GM23338 (cell line): ENCODE measurements around the gene LEPR. TPM values are rescaled to one million over a fixed set of nuclear protein-coding genes. Genes with fewer than 3 reads are reported as not detected.

Source experiments
- ATAC-seq: fragments of 200-7000 bp; cut with Tn5 transposase; 3 replicates; pipeline ENCODE4 v1.9.1; 2020
- DNase-seq: peaks from one replicate; pipeline ENCODE4 v3.0.0-alpha.2; 2015; ENCODE audit warnings: low spot score
- H2AFZ ChIP-seq: fragments of 200-600 bp; sonication (generic); 2 replicates; pipeline ENCODE4 v1.8.0; 2016; ENCODE audit warnings: antibody characterized with exemption, mild to moderate bottlenecking, moderate library complexity
- H3F3A ChIP-seq: fragments of 200-600 bp; sonication (generic); replicated peaks from 2 replicates; pipeline ENCODE4 v1.8.0; 2017; ENCODE audit warnings: antibody characterized with exemption, mixed run types, low read depth
- H3K27ac ChIP-seq: fragments of 200-600 bp; sonication (generic); 2 replicates; pipeline ENCODE4 v1.6.1; 2016; ENCODE audit warnings: low read depth
- H3K27me3 ChIP-seq: fragments of 200-600 bp; sonication (generic); 2 replicates; pipeline ENCODE4 v1.8.0; 2016; ENCODE audit warnings: mild to moderate bottlenecking, mixed run types, moderate library complexity; ENCODE audit not compliant: insufficient read depth
- H3K36me3 ChIP-seq: fragments of 200-600 bp; sonication (generic); 2 replicates; pipeline ENCODE4 v1.8.0; 2016; ENCODE audit warnings: mild to moderate bottlenecking; ENCODE audit not compliant: insufficient read depth
- H3K4me1 ChIP-seq: fragments of 200-600 bp; sonication (generic); 2 replicates; pipeline ENCODE4 v1.8.0; 2016; ENCODE audit warnings: mild to moderate bottlenecking, moderate library complexity; ENCODE audit not compliant: insufficient read depth
- H3K4me2 ChIP-seq: fragments of 200-600 bp; sonication (generic); 2 replicates; pipeline ENCODE4 v1.7.1; 2017; ENCODE audit warnings: mixed run types
- H3K4me3 ChIP-seq: fragments of 200-600 bp; sonication (generic); 2 replicates; pipeline ENCODE4 v1.6.1; 2016; ENCODE audit warnings: mixed run types
- H3K79me2 ChIP-seq: fragments of 200-600 bp; sonication (generic); replicated peaks from 2 replicates; pipeline ENCODE4 v1.8.0; 2017; ENCODE audit warnings: mild to moderate bottlenecking; ENCODE audit not compliant: insufficient read depth
- H3K9me2 ChIP-seq: fragments of 200-600 bp; sonication (generic); 2 replicates; pipeline ENCODE4 v1.8.0; 2017; ENCODE audit not compliant: insufficient read depth
- H4K20me1 ChIP-seq: fragments of 200-600 bp; sonication (generic); replicated peaks from 2 replicates; pipeline ENCODE4 v1.8.0; 2017; ENCODE audit warnings: mild to moderate bottlenecking; ENCODE audit not compliant: insufficient read depth
- H3K27ac Mint-ChIP-seq: 2 replicates; pipeline ENCODE4 v1.8.0; 2020; ENCODE audit warnings: inconsistent platforms, mild to moderate bottlenecking, moderate library complexity, mixed read lengths
- H3K27me3 Mint-ChIP-seq: 3 replicates; pipeline ENCODE4 v1.8.0; 2022; ENCODE audit warnings: low read depth, mild to moderate bottlenecking, moderate library complexity, mixed read lengths, inconsistent platforms; ENCODE audit not compliant: insufficient read depth, poor library complexity
- H3K36me3 Mint-ChIP-seq: 3 replicates; pipeline ENCODE4 v1.8.0; 2021; ENCODE audit warnings: low read depth, mild to moderate bottlenecking, inconsistent platforms, moderate library complexity, mixed read lengths
- H3K4me1 Mint-ChIP-seq: 3 replicates; pipeline ENCODE4 v1.8.0; 2020; ENCODE audit warnings: mild to moderate bottlenecking, inconsistent platforms, mixed read lengths
- H3K4me3 Mint-ChIP-seq: 3 replicates; pipeline ENCODE4 v1.8.0; 2021; ENCODE audit warnings: moderate library complexity, mild to moderate bottlenecking, inconsistent platforms, mixed read lengths
- H3K9me3 Mint-ChIP-seq: 3 replicates; pipeline ENCODE4 v1.8.0; 2020; ENCODE audit warnings: moderate library complexity, mild to moderate bottlenecking, inconsistent platforms, mixed read lengths
- CREB1 ChIP-seq: fragments of 250-450 bp; sonication (Bioruptor Pico); IDR thresholded peaks from 2 replicates; pipeline ENCODE4 v1.5.0; 2020; ENCODE audit warnings: low read depth, mild to moderate bottlenecking, moderate library complexity
- EZH2 ChIP-seq: fragments of 200-600 bp; sonication (generic); IDR thresholded peaks from one replicate; pipeline ENCODE4 v1.8.0; 2017; ENCODE audit warnings: antibody characterized with exemption, mild to moderate bottlenecking, low read depth; ENCODE audit not compliant: unreplicated experiment
- EZH2phosphoT487 ChIP-seq: fragments of 200-600 bp; sonication (generic); IDR thresholded peaks from one replicate; pipeline ENCODE4 v1.8.1; 2018; ENCODE audit warnings: antibody characterized with exemption; ENCODE audit not compliant: unreplicated experiment
- JUNB ChIP-seq: IDR thresholded peaks from one replicate; pipeline ENCODE4 v1.6.1; 2016; ENCODE audit warnings: antibody characterized with exemption; ENCODE audit not compliant: unreplicated experiment
- NANOG ChIP-seq: IDR thresholded peaks from 2 replicates; pipeline ENCODE4 v1.6.1; 2016; ENCODE audit warnings: antibody characterized with exemption, borderline replicate concordance
- POLR2AphosphoS5 ChIP-seq: IDR thresholded peaks from 2 replicates; pipeline ENCODE4 v1.6.1; 2016; ENCODE audit warnings: antibody characterized with exemption, low read depth
- REST ChIP-seq: IDR thresholded peaks from one replicate; pipeline ENCODE4 v1.6.1; 2018; ENCODE audit warnings: antibody characterized with exemption; ENCODE audit not compliant: unreplicated experiment
- STAT1 ChIP-seq: IDR thresholded peaks from one replicate; pipeline ENCODE4 v1.6.1; 2016; ENCODE audit warnings: antibody characterized with exemption; ENCODE audit not compliant: unreplicated experiment
- ZNF114 ChIP-seq: fragments of 250-450 bp; sonication (Bioruptor Pico); IDR thresholded peaks from 2 replicates; pipeline ENCODE4 v1.5.0; 2020; ENCODE audit warnings: mild to moderate bottlenecking, moderate library complexity
- ZNF331 ChIP-seq: fragments of 250-450 bp; sonication (Bioruptor Pico); IDR thresholded peaks from 2 replicates; pipeline ENCODE4 v1.5.0; 2020; ENCODE audit warnings: low read depth, mild to moderate bottlenecking, moderate library complexity
- polyA plus RNA-seq: library from polyadenylated mRNA; unstranded; fragments of >200 nt; fragmentation: Nextera tagmentation; extraction: Ambion mirVana; gene quantifications from 2 replicates; pipeline ENCODE4 v1.2.1, GENCODE V29; 2016
- total RNA-seq: library from RNA; depleted of rRNA; stranded (reverse); fragments of >200 nt; shearing (Covaris generic); gene quantifications from 2 replicates; pipeline ENCODE4 v1.2.3, GENCODE V29; 2014
- TF ChIP-seq, protein P1 (sequence below), 2 experiments: fragments of 200-600 bp in 1 of 2; sonication (generic) in 1 of 2; conservative IDR thresholded peaks; 2 replicates each; pipeline versions ENCODE4 v1.5.1 to v1.6.1; 2016 to 2017; ENCODE audit warnings: antibody characterized with exemption in 2 of 2, low read depth in 2 of 2, mild to moderate bottlenecking in 2 of 2, moderate library complexity in 1 of 2
- TF ChIP-seq, protein P2 (sequence below): IDR thresholded peaks from 2 replicates; pipeline ENCODE4 v1.6.1; 2016; ENCODE audit warnings: antibody characterized with exemption
- TF ChIP-seq, protein P3 (sequence below): fragments of 250-450 bp; sonication (Bioruptor Pico); IDR thresholded peaks from 2 replicates; pipeline ENCODE4 v1.5.0; 2020; ENCODE audit warnings: mild to moderate bottlenecking, moderate library complexity

Gene LEPR
- total and polyA plus RNA-seq, 2 experiments from 2014 or later: 2.1 to 4.7 TPM

- Histone ChIP-seq H3K27ac (no peak overlapping the region), H3K36me3 (no peaks in the 10 kb centered on the region), H3K4me1 (peaks cover 5% of the 10 kb centered on the region; the same call in 1 of the 2 replicates), H4K20me1 (no peaks in the 10 kb centered on the region), H3K4me3 (no peak overlapping the region), H3F3A (no peaks in the 10 kb centered on the region), H3K4me2 (no peak overlapping the region), H3K9me2 (no peaks in the 10 kb centered on the region), H3K79me2 (no peaks in the 10 kb centered on the region), H2AFZ (no peak overlapping the region), H3K27me3 (no peaks in the 10 kb centered on the region)
- H3K36me3 Mint-ChIP-seq: no peaks in the 10 kb centered on the region; the same call in 2 of the 3 replicates
- H3K27ac Mint-ChIP-seq: no peak overlapping the region
- H3K4me1 Mint-ChIP-seq: no peaks in the 10 kb centered on the region
- no peaks in the 10 kb centered on the region for H3K27me3 Mint-ChIP-seq
- H3K4me3 Mint-ChIP-seq: no peak overlapping the region
- DNase-seq (no peak), ATAC-seq (no peak)
- TF ChIP-seq, protein P1, sequence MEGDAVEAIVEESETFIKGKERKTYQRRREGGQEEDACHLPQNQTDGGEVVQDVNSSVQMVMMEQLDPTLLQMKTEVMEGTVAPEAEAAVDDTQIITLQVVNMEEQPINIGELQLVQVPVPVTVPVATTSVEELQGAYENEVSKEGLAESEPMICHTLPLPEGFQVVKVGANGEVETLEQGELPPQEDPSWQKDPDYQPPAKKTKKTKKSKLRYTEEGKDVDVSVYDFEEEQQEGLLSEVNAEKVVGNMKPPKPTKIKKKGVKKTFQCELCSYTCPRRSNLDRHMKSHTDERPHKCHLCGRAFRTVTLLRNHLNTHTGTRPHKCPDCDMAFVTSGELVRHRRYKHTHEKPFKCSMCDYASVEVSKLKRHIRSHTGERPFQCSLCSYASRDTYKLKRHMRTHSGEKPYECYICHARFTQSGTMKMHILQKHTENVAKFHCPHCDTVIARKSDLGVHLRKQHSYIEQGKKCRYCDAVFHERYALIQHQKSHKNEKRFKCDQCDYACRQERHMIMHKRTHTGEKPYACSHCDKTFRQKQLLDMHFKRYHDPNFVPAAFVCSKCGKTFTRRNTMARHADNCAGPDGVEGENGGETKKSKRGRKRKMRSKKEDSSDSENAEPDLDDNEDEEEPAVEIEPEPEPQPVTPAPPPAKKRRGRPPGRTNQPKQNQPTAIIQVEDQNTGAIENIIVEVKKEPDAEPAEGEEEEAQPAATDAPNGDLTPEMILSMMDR (conservative IDR thresholded peaks at IDR 0.05; ENCODE audit: low read depth in 2 of 2): no peak
- TF ChIP-seq ZNF331 (CRISPR knock-in tag): no peak
- TF ChIP-seq JUNB: no peak
- TF ChIP-seq, protein P2, sequence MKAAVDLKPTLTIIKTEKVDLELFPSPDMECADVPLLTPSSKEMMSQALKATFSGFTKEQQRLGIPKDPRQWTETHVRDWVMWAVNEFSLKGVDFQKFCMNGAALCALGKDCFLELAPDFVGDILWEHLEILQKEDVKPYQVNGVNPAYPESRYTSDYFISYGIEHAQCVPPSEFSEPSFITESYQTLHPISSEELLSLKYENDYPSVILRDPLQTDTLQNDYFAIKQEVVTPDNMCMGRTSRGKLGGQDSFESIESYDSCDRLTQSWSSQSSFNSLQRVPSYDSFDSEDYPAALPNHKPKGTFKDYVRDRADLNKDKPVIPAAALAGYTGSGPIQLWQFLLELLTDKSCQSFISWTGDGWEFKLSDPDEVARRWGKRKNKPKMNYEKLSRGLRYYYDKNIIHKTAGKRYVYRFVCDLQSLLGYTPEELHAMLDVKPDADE: no peak
- TF ChIP-seq CREB1 (CRISPR knock-in tag): no peak
- no peak for TF ChIP-seq EZH2
- TF ChIP-seq EZH2phosphoT487: no peak
- TF ChIP-seq POLR2AphosphoS5: no peak
- no peak for TF ChIP-seq ZNF114
- TF ChIP-seq REST: no peak
- no peak for TF ChIP-seq STAT1
- TF ChIP-seq, protein P3, sequence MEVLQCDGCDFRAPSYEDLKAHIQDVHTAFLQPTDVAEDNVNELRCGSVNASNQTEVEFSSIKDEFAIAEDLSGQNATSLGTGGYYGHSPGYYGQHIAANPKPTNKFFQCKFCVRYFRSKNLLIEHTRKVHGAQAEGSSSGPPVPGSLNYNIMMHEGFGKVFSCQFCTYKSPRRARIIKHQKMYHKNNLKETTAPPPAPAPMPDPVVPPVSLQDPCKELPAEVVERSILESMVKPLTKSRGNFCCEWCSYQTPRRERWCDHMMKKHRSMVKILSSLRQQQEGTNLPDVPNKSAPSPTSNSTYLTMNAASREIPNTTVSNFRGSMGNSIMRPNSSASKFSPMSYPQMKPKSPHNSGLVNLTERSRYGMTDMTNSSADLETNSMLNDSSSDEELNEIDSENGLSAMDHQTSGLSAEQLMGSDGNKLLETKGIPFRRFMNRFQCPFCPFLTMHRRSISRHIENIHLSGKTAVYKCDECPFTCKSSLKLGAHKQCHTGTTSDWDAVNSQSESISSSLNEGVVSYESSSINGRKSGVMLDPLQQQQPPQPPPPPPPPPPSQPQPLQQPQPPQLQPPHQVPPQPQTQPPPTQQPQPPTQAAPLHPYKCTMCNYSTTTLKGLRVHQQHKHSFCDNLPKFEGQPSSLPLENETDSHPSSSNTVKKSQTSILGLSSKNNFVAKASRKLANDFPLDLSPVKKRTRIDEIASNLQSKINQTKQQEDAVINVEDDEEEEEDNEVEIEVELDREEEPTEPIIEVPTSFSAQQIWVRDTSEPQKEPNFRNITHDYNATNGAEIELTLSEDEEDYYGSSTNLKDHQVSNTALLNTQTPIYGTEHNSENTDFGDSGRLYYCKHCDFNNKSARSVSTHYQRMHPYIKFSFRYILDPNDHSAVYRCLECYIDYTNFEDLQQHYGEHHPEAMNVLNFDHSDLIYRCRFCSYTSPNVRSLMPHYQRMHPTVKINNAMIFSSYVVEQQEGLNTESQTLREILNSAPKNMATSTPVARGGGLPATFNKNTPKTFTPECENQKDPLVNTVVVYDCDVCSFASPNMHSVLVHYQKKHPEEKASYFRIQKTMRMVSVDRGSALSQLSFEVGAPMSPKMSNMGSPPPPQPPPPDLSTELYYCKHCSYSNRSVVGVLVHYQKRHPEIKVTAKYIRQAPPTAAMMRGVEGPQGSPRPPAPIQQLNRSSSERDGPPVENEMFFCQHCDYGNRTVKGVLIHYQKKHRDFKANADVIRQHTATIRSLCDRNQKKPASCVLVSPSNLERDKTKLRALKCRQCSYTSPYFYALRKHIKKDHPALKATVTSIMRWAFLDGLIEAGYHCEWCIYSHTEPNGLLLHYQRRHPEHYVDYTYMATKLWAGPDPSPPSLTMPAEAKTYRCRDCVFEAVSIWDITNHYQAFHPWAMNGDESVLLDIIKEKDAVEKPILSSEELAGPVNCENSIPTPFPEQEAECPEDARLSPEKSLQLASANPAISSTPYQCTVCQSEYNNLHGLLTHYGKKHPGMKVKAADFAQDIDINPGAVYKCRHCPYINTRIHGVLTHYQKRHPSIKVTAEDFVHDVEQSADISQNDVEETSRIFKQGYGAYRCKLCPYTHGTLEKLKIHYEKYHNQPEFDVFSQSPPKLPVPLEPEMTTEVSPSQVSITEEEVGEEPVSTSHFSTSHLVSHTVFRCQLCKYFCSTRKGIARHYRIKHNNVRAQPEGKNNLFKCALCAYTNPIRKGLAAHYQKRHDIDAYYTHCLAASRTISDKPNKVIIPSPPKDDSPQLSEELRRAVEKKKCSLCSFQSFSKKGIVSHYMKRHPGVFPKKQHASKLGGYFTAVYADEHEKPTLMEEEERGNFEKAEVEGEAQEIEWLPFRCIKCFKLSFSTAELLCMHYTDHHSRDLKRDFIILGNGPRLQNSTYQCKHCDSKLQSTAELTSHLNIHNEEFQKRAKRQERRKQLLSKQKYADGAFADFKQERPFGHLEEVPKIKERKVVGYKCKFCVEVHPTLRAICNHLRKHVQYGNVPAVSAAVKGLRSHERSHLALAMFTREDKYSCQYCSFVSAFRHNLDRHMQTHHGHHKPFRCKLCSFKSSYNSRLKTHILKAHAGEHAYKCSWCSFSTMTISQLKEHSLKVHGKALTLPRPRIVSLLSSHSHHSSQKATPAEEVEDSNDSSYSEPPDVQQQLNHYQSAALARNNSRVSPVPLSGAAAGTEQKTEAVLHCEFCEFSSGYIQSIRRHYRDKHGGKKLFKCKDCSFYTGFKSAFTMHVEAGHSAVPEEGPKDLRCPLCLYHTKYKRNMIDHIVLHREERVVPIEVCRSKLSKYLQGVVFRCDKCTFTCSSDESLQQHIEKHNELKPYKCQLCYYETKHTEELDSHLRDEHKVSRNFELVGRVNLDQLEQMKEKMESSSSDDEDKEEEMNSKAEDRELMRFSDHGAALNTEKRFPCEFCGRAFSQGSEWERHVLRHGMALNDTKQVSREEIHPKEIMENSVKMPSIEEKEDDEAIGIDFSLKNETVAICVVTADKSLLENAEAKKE (CRISPR knock-in tag): no peak
- no peak for TF ChIP-seq NANOG
- peaks cover 5% of the 10 kb centered on the region; the same call in 2 of the 3 replicates for H3K9me3 Mint-ChIP-seq
Observed at GRCh38 chr1:65469126-65469888, 48.8 kb downstream of the LEPR start.
